Gastrocnemius medialis (tissue), 4 donors: ENCODE measurements around the gene CST8. TPM values are rescaled to one million over a fixed set of nuclear protein-coding genes. Genes with fewer than 3 reads are reported as not detected.

Experiments used
- ATAC-seq, 2 donors: fragments of 150-250 bp; one replicate each; pipeline ENCODE4 v1.9.1; 2016
- DNase-seq, 2 donors: peaks; one replicate each; pipeline ENCODE4 v3.0.0-alpha.2; 2019
- H3K27ac ChIP-seq, 4 donors: fragments of 200-600 bp; sonication (generic); 1 replicate in 1 of 4; 2 replicates in 3 of 4; pipeline ENCODE4 v1.5.1; 2016 to 2018; ENCODE audit warnings: mild to moderate bottlenecking in 2 of 4, moderate library complexity in 1 of 4
- H3K27me3 ChIP-seq, 3 donors: fragments of 200-600 bp; sonication (generic) in 2 of 3; 1 replicate in 1 of 3; 2 replicates in 2 of 3; pipeline versions ENCODE4 v1.5.1 to v1.6.0; 2016 to 2019; ENCODE audit warnings: mild to moderate bottlenecking in 1 of 3, moderate library complexity in 1 of 3
- H3K36me3 ChIP-seq, 2 donors: fragments of 200-600 bp; sonication (generic) in 1 of 2; one replicate each; pipeline ENCODE4 v1.5.1; 2017 to 2018
- H3K4me1 ChIP-seq, 2 donors: fragments of 200-600 bp; sonication (generic) in 1 of 2; one replicate each; pipeline ENCODE4 v1.5.1; 2016 to 2017; ENCODE audit warnings: mild to moderate bottlenecking in 2 of 2
- H3K4me3 ChIP-seq, 4 donors: fragments of 200-600 bp; sonication (generic) in 3 of 4; 1 replicate in 1 of 4; 2 replicates in 3 of 4; pipeline ENCODE4 v1.5.1; 2016 to 2019; ENCODE audit warnings: mild to moderate bottlenecking in 2 of 4
- H3K9me3 ChIP-seq, 3 donors: fragments of 200-600 bp; sonication (generic) in 2 of 3; 1 replicate in 1 of 3; 2 replicates in 2 of 3; pipeline ENCODE4 v1.5.1; 2016 to 2019
- POLR2A ChIP-seq, 2 donors: fragments of 450-650 bp; IDR thresholded peaks; one replicate each; pipeline ENCODE4 v1.6.1; 2017; ENCODE audit warnings: antibody characterized with exemption in 2 of 2, mild to moderate bottlenecking in 2 of 2, moderate library complexity in 2 of 2
- in situ Hi-C, 4 donors: fragments of 200-750 bp; cut with MboI; loops; one replicate each; pipeline versions ENCODE4 v1.15.0 to v1.8.0; 2017; ENCODE audit warnings: low sequenced_read_pairs in 4 of 4
- intact Hi-C: fragments of 100-400 bp; cut with DNase I; formaldehyde crosslinking; loops from one replicate; pipeline ENCODE4 v1.15.1; 2023; ENCODE audit warnings: low total_unique reads
- total RNA-seq, 4 donors: library from RNA; depleted of rRNA; stranded (reverse); fragments of >200 nt; gene quantifications; one replicate each; pipeline versions ENCODE4 v1.1.0 to v1.2.3, GENCODE V29; 2016
- TF ChIP-seq, protein P1 (sequence below), 5 experiments: fragments of 450-650 bp in 3 of 5; fragments of 200-600 bp in 2 of 5; sonication (generic) in 2 of 5; IDR thresholded peaks in 4 of 5; conservative IDR thresholded peaks in 1 of 5; 1 replicate in 4 of 5; 2 replicates in 1 of 5; pipeline ENCODE4 v1.5.1; 2016 to 2019; ENCODE audit warnings: antibody characterized with exemption in 5 of 5, mild to moderate bottlenecking in 3 of 5, moderate library complexity in 3 of 5

CST8 gene
- total RNA-seq, 4 donors from 2014 or later, result not detected

- no peaks in the 10 kb centered on the region for H3K9me3 ChIP-seq
- intact Hi-C loops (no loop called here), in situ Hi-C loops (no loop called here)
- TF ChIP-seq POLR2A (IDR thresholded peaks at IDR 0.05), result no peak
- TF ChIP-seq, protein P1, sequence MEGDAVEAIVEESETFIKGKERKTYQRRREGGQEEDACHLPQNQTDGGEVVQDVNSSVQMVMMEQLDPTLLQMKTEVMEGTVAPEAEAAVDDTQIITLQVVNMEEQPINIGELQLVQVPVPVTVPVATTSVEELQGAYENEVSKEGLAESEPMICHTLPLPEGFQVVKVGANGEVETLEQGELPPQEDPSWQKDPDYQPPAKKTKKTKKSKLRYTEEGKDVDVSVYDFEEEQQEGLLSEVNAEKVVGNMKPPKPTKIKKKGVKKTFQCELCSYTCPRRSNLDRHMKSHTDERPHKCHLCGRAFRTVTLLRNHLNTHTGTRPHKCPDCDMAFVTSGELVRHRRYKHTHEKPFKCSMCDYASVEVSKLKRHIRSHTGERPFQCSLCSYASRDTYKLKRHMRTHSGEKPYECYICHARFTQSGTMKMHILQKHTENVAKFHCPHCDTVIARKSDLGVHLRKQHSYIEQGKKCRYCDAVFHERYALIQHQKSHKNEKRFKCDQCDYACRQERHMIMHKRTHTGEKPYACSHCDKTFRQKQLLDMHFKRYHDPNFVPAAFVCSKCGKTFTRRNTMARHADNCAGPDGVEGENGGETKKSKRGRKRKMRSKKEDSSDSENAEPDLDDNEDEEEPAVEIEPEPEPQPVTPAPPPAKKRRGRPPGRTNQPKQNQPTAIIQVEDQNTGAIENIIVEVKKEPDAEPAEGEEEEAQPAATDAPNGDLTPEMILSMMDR (IDR thresholded peaks at IDR 0.05 in 4 of 5, conservative IDR thresholded peaks at IDR 0.05 in 1 of 5), result no peak
- no peaks in the 10 kb centered on the region for H3K4me1 ChIP-seq
- ATAC-seq, result no peak
- no peaks in the 10 kb centered on the region for H3K27me3 ChIP-seq
- no peak for DNase-seq
- H3K4me3 ChIP-seq, result no peak overlapping the region
- no peak overlapping the region for H3K27ac ChIP-seq
- H3K36me3 ChIP-seq, result no peaks in the 10 kb centered on the region
These were observed 1.9 kb upstream of the CST8 start for GRCh38 chr20:23488996-23489395.

- intact Hi-C loops (no loop called here), in situ Hi-C loops (no loop called here)
- Histone ChIP-seq H3K9me3 (no peaks in the 10 kb centered on the region), H3K4me3 (no peak overlapping the region), H3K27ac (no peak overlapping the region), H3K4me1 (no peaks in the 10 kb centered on the region), H3K27me3 (no peaks in the 10 kb centered on the region), H3K36me3 (no peaks in the 10 kb centered on the region)
- DNase-seq, result no peak
- TF ChIP-seq, protein P1 (IDR thresholded peaks at IDR 0.05 in 4 of 5, conservative IDR thresholded peaks at IDR 0.05 in 1 of 5), result no peak
- TF ChIP-seq POLR2A (IDR thresholded peaks at IDR 0.05), result no peak
- ATAC-seq, result no peak
These were observed 1.4 kb downstream of the CST8 start for GRCh38 chr20:23492292-23492691.

GRCh38 chr20:23493172-23493772, 2.4 kb downstream of the CST8 start:
- no peaks in the 10 kb centered on the region for H3K9me3 ChIP-seq
- no peak for TF ChIP-seq POLR2A (IDR thresholded peaks at IDR 0.05)
- TF ChIP-seq, protein P1 (IDR thresholded peaks at IDR 0.05 in 4 of 5, conservative IDR thresholded peaks at IDR 0.05 in 1 of 5), result no peak
- no peak overlapping the region for H3K4me3 ChIP-seq
- no peaks in the 10 kb centered on the region for H3K27me3 ChIP-seq
- in situ Hi-C loops, result no loop called here
- H3K27ac ChIP-seq, result no peak overlapping the region
- H3K4me1 ChIP-seq, result no peaks in the 10 kb centered on the region
- no peak for ATAC-seq
- intact Hi-C loops, result no loop called here
- DNase-seq, result no peak
- H3K36me3 ChIP-seq, result no peaks in the 10 kb centered on the region

DNA sequence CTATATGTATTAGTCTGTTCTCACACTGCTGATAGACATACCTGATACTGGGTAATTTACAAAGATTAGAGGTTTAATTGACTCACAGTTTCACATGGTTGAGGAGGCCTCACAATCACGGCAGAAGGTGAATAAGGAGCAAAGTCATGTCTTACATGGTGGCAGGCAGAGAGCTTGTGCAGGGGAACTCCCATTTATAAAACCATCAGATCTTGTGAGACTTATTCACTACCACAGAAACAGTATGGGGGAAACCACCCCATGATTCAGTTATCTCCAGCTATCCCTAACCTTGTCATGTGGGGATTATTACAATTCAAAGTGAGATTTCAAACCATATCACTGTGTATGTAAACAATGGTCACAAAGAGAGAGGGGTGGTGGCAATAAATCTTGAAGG, 6.6 kb downstream of the CST8 start:
- Histone ChIP-seq H3K36me3 (no peaks in the 10 kb centered on the region), H3K9me3 (no peaks in the 10 kb centered on the region), H3K27me3 (peaks cover 0 to 5% (median 0%) of the 10 kb centered on the region in 3 donors), H3K4me1 (no peaks in the 10 kb centered on the region), H3K4me3 (no peak overlapping the region), H3K27ac (no peak overlapping the region)
- DNase-seq (no peak), ATAC-seq (no peak)
- intact Hi-C loops (no loop called here), in situ Hi-C loops (no loop called here)
- TF ChIP-seq, protein P1 (IDR thresholded peaks at IDR 0.05 in 4 of 5, conservative IDR thresholded peaks at IDR 0.05 in 1 of 5), result no peak
- TF ChIP-seq POLR2A (IDR thresholded peaks at IDR 0.05), result no peak

GRCh38 chr20:23501926-23502325, 11.0 kb downstream of the CST8 start:
- no peaks in the 10 kb centered on the region for H3K36me3 ChIP-seq
- DNase-seq, result no peak
- H3K4me1 ChIP-seq, result no peaks in the 10 kb centered on the region
- no peak overlapping the region for H3K4me3 ChIP-seq
- no peaks in the 10 kb centered on the region for H3K9me3 ChIP-seq
- intact Hi-C loops (no loop called here), in situ Hi-C loops (no loop called here)
- no peak for ATAC-seq
- TF ChIP-seq POLR2A (IDR thresholded peaks at IDR 0.05), result no peak
- TF ChIP-seq, protein P1 (IDR thresholded peaks at IDR 0.05 in 4 of 5, conservative IDR thresholded peaks at IDR 0.05 in 1 of 5), result no peak
- peaks cover 0 to 5% (median 0%) of the 10 kb centered on the region in 3 donors for H3K27me3 ChIP-seq
- no peak overlapping the region for H3K27ac ChIP-seq
